ENCODE measurements around the gene MLH3. TPM values are rescaled to one million over a fixed set of nuclear protein-coding genes. Genes with fewer than 3 reads are reported as not detected.

MLH3 gene
- total RNA-seq, 4 donors from 2014 or later, result 26.4 to 48.1 (median 36.0) TPM

- no peaks in the 10 kb centered on the region for H3K27me3 ChIP-seq
- H3K36me3 ChIP-seq, result peaks cover 3 to 100% (median 12%) of the 10 kb centered on the region in 3 donors
- DNase-seq (ENCODE audit: low spot score in 2 of 2), result no peak
- no peak overlapping the region for H3K4me3 ChIP-seq
- H3K27ac ChIP-seq, result no peak overlapping the region
- no peaks in the 10 kb centered on the region for H3K9me3 ChIP-seq
- no peak for TF ChIP-seq POLR2A (IDR thresholded peaks at IDR 0.05)
- TF ChIP-seq EP300 (IDR thresholded peaks at IDR 0.05), result no peak
- TF ChIP-seq, protein P1, sequence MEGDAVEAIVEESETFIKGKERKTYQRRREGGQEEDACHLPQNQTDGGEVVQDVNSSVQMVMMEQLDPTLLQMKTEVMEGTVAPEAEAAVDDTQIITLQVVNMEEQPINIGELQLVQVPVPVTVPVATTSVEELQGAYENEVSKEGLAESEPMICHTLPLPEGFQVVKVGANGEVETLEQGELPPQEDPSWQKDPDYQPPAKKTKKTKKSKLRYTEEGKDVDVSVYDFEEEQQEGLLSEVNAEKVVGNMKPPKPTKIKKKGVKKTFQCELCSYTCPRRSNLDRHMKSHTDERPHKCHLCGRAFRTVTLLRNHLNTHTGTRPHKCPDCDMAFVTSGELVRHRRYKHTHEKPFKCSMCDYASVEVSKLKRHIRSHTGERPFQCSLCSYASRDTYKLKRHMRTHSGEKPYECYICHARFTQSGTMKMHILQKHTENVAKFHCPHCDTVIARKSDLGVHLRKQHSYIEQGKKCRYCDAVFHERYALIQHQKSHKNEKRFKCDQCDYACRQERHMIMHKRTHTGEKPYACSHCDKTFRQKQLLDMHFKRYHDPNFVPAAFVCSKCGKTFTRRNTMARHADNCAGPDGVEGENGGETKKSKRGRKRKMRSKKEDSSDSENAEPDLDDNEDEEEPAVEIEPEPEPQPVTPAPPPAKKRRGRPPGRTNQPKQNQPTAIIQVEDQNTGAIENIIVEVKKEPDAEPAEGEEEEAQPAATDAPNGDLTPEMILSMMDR (IDR thresholded peaks at IDR 0.05), result no peak
- WGBS, 2 donors, result 83 to 84% methylated on average over 3 of the region's 3 CpGs
- H3K4me1 ChIP-seq, result no peaks in the 10 kb centered on the region
These were observed 43.6 kb upstream of the MLH3 start for GRCh38 chr14:75094896-75095295.

- Histone ChIP-seq H3K9me3 (no peaks in the 10 kb centered on the region), H3K4me1 (no peaks in the 10 kb centered on the region), H3K4me3 (no peak overlapping the region), H3K27me3 (no peaks in the 10 kb centered on the region), H3K36me3 (peaks cover 3 to 100% (median 18%) of the 10 kb centered on the region in 3 donors), H3K27ac (no peak overlapping the region)
- WGBS, 2 donors, result 75 to 77% methylated on average over 2 of the region's 2 CpGs
- TF ChIP-seq, protein P1 (IDR thresholded peaks at IDR 0.05), result no peak
- no peak for DNase-seq (ENCODE audit: low spot score in 2 of 2)
These were observed 41.4 kb upstream of the MLH3 start for GRCh38 chr14:75092698-75093097.

DNA sequence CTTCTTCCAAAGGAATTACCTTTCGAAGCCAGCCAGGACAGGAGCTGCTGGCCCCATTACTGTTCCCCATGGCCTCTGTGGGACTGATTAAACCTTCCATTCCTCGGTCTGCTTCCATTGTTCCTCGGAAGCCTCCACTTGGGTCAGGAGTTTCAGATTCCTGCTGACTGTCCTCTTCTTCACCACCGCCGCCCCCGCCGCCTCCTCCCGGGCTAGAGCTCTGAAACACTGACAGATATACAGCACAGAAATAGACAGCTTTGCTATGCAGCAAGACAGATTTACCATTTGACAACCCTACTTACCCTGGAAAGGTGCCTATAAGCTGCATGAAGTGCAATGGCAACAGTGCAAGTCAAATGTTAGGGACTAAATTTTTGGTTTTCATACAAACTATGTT, 40.0 kb upstream of the MLH3 start:
- 82 to 87% methylated on average over 8 of the region's 8 CpGs for WGBS, 2 donors
- Histone ChIP-seq H3K4me1 (no peaks in the 10 kb centered on the region), H3K27me3 (no peaks in the 10 kb centered on the region), H3K4me3 (no peak overlapping the region), H3K9me3 (no peaks in the 10 kb centered on the region), H3K36me3 (peaks cover 6 to 100% (median 19%) of the 10 kb centered on the region in 3 donors), H3K27ac (no peak overlapping the region)
- TF ChIP-seq, protein P1 (IDR thresholded peaks at IDR 0.05), result no peak
- TF ChIP-seq EP300 (IDR thresholded peaks at IDR 0.05), result no peak
- no peak for TF ChIP-seq POLR2A (IDR thresholded peaks at IDR 0.05)
- no peak for DNase-seq (ENCODE audit: low spot score in 2 of 2)

- whole genome bisulfite sequencing, 2 donors, result 87 to 96% methylated on average over 3 of the region's 3 CpGs
- H3K36me3 ChIP-seq, result peaks cover 6 to 100% (median 16%) of the 10 kb centered on the region in 3 donors
- H3K4me1 ChIP-seq, result no peaks in the 10 kb centered on the region
These were observed 39.1 kb upstream of the MLH3 start for GRCh38 chr14:75090353-75090752.

DNA sequence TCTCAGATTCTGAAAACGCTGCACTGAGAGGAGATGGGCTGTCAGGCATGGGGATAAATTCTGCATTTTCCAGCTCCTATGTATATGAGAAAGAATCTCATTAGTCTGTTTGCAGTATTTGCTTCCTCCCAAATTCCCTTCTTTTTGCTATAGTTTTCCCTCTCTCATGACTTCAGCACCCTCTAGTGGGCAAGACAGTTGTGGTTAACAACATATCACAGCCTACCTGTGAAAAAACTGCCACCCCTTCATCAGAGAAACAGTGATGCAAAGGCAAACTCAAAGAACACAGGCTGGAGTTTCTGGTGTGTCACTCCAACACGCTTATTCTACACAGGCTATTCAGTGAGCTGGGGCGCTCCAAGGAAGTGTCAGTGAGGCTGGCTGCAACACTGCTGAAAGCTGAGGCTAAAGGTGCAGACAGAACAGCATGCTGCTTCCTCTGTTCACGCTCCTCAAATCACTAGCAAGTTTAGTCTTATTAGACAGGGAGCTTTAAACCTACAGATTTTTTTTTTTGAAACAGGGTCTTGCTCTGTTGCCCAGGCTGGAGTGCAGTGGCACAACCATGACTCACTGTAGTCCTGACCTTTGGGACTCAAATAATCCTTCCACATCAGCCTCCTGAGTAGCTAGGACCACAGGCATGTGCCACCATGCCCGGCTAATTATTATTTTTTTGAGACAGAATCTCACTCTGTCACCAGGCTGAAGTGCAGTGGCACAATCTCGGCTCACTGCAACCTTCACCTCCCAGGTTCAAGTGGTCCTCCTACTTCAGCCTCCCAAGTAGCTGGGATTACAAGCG, 37.5 kb upstream of the MLH3 start:
- Histone ChIP-seq H3K4me3 (no peak overlapping the region), H3K27ac (no peak overlapping the region), H3K9me3 (no peaks in the 10 kb centered on the region), H3K36me3 (peaks cover 6 to 100% (median 16%) of the 10 kb centered on the region in 3 donors), H3K27me3 (no peaks in the 10 kb centered on the region), H3K4me1 (no peaks in the 10 kb centered on the region)
- no peak for TF ChIP-seq POLR2A (IDR thresholded peaks at IDR 0.05)
- TF ChIP-seq, protein P1 (IDR thresholded peaks at IDR 0.05), result peak; percentile 52 to 83 (median 67)
- peak in 1 of 2 donors; percentile 9 for TF ChIP-seq EP300 (IDR thresholded peaks at IDR 0.05)
- peak in 1 of 2 donors; percentile 92 for DNase-seq (ENCODE audit: low spot score in 2 of 2)
- WGBS, 2 donors, result 60 to 71% methylated on average over 7 of the region's 7 CpGs

More at GRCh38 chr14:75090353-75090752, 39.1 kb upstream of the MLH3 start:
- no peak for DNase-seq (ENCODE audit: low spot score in 2 of 2)
- no peaks in the 10 kb centered on the region for H3K27me3 ChIP-seq
- no peak for TF ChIP-seq POLR2A (IDR thresholded peaks at IDR 0.05)
- no peaks in the 10 kb centered on the region for H3K9me3 ChIP-seq
- no peak overlapping the region for H3K4me3 ChIP-seq
- H3K27ac ChIP-seq, result no peak overlapping the region

Data from tibial nerve (tissue), 4 donors.